HG03520 (cell line): ENCODE measurements around the gene GNAO1.

ENCODE experiments used
- ATAC-seq: cut with Tn5 transposase; IDR thresholded peaks from one replicate; pipeline ENCODE4 v1.9.1; 2021; ENCODE audit warnings: mild to moderate bottlenecking, moderate library complexity; ENCODE audit not compliant: unreplicated experiment

GNAO1 gene

DNA sequence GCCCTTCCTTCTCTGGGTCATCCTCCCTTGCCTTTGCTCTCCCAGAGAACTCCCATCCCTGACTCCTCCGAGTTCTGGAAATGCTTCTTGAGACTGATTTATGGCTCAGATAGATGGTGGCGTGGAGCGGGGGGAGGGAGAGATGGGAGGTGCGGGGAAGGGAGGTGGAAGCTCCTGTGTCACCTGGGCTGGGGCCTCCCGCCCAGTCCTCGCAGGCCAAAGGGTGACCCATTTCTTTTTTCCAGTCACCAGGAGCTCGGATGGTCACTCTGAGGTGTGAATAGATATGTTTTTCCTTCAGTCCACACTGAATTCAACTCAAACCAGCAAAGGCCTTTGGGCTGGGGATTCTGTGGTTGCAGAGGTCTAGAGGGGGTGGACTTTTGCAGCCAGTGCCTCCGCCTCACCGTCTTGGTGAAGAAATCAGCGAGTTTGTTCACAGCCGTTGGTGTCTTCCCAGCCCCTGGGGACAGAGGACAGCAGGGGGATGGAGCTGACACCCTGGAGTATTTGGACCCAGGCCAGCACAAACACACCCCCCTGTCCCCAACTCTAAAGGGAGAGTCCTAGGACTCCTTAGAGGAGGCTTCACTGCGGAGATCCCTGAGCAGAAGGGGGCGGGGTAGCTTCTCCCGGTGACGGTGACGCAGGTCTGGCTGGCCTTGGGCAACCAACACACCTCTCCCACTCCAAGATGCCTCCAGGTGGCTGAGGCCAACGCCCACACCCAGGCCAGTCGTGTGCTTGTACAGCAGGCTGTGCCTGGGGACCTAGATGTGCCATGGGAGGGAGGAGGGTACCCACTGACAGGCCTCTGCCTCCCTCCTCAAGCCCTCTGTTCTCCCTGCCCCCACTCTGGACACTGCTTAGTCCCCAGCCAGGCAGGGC is 153.5 kb downstream of the GNAO1 start:
- no peak for ATAC-seq

DNA sequence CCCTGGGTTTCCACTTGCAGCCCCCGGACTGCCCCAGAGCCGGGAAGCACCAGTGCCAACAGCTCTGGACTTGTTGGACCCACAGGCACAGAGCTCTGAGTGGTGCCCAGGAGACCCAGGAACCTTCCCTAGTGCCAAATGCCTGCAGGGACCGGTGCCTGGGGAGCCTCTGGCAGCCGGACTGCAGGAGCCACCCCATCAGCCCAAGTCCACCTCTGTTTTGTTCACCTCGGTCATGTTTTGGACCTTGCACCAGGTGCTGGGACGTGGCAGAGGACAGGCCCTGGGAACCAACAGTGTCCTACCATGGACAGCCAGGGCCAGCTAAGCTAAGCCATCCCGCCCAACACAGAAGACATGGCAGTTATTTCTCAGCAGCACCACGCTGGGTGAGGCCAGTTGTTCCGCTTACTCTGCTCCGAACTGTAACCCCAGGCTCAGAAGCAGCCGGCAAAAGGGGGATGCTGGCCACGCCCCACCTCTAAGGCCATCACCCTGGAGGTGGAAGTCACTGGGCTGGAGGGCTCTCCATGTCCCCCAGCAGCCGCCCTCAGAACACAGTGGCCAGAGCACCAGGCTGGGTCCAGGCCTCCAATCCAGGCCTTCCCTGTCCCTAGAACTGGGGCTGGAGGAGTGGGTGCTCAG is 154.2 kb downstream of the GNAO1 start:
- no peak for ATAC-seq

- no peak for ATAC-seq
These were observed 155.0 kb downstream of the GNAO1 start for GRCh38 chr16:56346131-56346890.

- ATAC-seq = no peak
These were observed 155.9 kb downstream of the GNAO1 start for GRCh38 chr16:56347166-56347565.

DNA sequence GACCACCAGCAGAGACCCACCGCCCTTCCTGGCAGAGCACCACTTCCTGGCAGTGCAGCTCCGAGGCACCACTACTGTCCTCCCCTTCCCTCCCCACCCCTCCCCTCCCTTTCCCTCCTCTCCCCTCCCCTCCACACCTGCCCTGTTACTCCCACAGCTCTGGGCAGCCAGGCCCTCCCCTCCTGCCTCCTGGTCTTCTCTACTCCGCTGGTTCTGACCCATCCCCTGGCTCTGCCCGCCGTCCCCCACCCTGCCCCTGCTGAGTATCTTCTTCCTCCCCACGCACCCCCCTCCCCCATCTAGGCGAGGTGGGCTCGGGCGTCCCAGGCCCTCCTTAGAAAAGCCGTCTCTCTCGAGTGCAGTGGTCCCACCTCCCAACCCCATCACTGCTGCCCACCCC is 156.4 kb downstream of the GNAO1 start:
- no peak for ATAC-seq

- no peak for ATAC-seq
These were observed 157.1 kb downstream of the GNAO1 start for GRCh38 chr16:56348168-56349085.

DNA sequence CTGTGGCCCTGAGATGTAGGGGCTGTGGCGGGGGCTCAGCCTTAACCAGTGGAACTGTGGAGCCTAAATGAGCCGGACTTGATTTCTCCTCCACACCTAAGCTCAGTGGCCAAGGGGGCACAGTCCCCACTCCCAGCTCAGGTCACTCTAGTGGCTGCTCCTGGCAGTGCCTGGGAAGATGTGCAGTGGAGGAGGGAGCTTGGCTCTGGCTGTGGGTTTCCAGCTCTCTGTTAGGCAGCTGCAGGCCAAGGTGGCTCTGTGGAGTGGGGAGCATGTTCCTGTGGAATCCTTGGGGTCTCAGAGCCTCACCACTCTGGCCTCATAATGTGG is 157.8 kb downstream of the GNAO1 start:
- ATAC-seq = no peak

- ATAC-seq = no peak
These were observed 158.4 kb downstream of the GNAO1 start for GRCh38 chr16:56349711-56350161.

- ATAC-seq = no peak
These were observed 159.5 kb downstream of the GNAO1 start for GRCh38 chr16:56350491-56351405.

GRCh38 chr16:56351481-56351880 is 160.2 kb downstream of the GNAO1 start:
- ATAC-seq = no peak

DNA sequence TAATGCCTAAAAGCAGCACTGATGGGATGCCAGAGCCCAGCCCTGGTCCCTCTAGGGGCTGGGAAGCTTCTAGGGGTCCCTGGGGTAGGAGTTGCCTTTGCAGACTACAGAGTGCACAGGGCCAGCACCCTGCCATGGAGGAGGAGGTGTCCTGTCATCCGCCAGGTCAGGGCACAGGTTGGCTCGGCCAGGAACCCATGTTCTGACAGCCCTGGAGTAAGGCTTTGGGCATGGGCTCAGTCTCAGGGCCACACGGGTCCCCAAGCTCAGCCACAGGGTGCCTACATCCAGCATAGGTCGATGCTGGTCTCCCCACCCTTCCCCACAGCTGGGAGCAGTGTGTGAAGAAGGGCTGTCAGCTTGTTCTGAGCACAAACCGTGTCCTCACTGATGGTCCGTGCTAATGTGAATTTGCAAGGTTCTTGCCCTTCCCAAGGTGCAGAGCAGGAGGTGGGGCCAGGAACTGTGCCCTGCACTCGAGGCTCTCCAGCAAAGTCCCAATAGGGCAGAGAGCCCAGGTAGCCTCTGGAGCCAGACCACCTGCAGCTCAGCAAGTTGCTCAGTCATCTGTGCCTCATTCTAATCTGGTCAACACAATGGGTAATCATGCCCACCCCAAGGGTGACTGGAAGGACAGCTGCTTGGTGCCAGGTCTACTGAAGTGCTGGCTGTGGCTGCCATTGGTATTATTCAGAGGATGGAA is 161.2 kb downstream of the GNAO1 start:
- ATAC-seq = no peak

GRCh38 chr16:56353054-56353921 is 162.0 kb downstream of the GNAO1 start:
- no peak for ATAC-seq

- ATAC-seq = no peak
These were observed 162.7 kb downstream of the GNAO1 start for GRCh38 chr16:56354016-56354415.

DNA sequence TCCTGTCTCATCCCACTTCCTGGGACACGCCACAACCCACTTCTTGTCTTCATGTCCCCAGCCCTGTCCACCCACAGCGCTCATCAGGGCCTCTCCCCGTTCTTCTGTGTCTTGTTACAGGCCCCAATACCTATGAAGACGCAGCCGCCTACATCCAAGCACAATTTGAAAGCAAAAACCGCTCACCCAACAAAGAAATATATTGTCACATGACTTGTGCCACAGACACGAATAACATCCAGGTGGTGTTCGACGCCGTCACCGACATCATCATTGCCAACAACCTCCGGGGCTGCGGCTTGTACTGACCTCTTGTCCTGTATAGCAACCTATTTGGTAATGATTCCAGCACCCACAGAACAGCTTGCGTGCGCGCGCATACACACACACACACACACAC is 163.5 kb downstream of the GNAO1 start:
- no peak for ATAC-seq

DNA sequence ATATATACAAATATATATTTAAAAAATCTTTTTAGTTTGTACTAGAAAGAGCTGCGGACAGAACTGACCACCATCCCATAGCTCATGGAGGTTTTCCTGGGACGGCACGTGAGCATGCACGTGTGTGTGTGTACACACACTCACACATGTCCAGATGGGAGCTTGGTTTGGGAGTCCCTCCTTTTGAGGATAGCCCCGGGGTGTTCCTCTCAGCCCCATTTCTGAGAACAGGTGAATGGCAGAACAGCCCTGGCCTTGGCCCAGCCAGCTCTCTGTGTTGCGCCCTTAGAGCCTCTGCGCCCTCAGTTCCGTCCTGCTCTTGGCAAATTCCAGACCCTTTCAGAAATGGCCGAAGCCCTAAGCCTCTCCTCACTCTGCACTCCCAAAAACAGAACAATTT is 163.9 kb downstream of the GNAO1 start:
- no peak for ATAC-seq

- no peak for ATAC-seq
These were observed 164.5 kb downstream of the GNAO1 start for GRCh38 chr16:56355786-56356275.

DNA sequence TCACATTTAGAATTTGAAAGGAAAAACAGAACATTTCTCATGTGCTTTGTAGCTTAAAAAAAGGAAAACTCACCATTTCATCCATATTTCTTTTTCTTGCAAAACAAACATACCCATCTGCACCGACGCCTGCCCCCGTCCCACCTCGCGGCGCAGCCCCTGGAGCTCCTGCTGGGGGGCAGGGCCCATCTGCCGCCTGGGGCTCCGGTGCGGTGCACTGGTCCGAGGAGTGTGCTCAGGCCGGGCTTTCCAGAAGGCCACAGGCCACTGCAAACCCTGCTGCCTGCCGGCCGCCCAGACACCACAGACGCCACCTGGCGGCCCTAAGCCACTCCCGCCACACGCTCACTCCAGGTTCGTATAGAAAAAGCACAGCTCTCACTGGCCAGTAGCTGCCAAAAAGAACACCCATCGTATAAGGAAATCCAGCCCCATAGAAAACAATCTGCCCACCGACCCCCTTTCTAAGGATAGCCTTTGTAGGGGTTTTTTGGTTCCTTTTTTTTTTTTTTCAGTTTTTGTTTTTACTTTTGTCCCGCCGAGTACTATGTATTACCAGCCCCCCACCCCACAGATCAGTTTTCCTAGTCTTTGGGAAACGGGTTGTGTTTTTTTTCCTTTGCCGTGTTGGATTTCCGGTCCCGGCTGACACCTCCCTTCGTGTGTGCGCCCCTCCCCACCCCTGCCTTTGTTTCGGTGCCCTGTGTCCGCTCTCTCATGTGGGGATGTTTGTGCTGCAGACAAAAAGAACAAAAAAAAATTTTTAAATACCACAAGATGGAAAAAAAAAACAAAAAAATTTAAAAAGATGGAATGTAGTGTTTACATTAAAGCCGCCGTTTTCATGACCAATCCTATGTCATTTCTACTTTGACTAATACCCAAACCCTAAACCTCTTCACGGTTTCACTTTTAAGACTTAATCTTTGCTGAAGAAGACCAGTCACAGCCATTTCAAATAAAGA is 165.3 kb downstream of the GNAO1 start:
- peak; percentile 94 for ATAC-seq
